IPS DF 4.7 (cell line): ENCODE results near the gene GJB6.
A peak's percentile ranks its signal among the peaks of the same experiment; 100 is the strongest.

Experiments used
- DNase-seq: peaks from one replicate; pipeline ENCODE4 v3.0.0-alpha.2; 2013; ENCODE audit warnings: low spot score; ENCODE audit errors: extremely low read depth

The GJB6 gene

DNA sequence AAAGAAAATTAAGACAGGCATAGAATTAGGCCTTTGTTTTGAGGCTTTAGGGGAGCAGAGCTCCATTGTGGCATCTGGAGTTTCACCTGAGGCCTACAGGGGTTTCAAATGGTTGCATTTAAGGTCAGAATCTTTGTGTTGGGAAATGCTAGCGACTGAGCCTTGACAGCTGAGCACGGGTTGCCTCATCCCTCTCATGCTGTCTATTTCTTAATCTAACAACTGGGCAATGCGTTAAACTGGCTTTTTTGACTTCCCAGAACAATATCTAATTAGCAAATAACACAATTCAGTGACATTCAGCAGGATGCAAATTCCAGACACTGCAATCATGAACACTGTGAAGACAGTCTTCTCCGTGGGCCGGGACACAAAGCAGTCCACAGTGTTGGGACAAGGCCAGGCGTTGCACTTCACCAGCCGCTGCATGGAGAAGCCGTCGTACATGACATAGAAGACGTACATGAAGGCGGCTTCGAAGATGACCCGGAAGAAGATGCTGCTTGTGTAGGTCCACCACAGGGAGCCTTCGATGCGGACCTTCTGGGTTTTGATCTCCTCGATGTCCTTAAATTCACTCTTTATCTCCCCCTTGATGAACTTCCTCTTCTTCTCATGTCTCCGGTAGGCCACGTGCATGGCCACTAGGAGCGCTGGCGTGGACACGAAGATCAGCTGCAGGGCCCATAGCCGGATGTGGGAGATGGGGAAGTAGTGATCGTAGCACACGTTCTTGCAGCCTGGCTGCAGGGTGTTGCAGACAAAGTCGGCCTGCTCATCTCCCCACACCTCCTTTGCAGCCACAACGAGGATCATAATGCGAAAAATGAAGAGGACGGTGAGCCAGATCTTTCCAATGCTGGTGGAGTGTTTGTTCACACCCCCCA, 43.2 kb downstream of the GJB6 start:
- DNase-seq: no peak

DNA sequence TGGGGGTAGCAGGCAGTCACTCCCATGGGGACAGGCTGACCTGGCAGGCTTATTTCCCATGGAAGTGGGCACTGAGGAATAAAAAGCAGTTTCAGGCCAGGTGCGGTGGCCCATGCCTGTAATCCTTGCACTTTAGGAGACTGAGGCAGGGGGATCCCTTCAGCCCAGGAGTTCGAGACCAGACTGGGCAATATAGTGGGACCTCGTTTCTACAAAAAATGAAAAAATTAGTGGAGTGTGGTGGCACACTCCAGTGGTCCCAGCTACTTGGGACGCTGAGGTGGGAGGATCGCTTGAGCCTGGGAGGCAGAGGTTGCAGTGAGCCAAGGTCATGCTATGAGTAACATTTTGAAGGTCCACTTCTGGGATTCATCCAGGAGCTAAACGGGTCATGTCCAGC, 45.3 kb downstream of the GJB6 start:
- no peak for DNase-seq

DNA sequence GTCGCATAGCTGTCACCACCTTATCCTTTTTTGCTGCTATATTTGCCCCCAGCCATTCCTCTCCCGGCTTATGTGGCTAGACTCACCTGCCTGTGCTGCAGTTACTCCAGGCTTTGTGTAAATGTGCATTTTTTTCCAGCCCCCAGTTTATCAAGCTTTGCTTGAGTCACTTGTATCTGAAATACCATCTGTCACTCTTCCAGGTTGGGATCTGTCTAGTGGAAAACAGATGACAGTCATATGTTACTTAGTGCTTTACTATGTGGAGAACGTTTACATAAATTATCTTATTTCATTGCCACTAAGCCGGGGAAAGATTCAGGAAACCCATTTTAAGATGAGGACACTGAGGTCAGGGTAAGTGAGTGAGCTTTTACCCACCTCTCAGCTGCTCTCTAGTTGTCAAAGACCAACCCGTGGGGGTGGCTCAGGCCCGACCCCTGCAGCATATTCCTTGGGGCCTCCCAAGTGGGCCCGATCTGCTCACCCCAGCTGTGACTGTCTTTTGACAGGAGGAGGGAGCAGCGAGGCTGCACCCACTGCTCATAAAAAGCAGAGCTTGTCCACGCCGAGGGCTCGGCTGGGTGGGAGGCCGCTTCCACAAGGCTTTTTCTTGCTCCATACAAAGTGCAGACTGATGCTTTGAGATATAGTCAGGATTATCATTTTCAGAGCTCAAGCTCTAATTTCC, 46.6 kb downstream of the GJB6 start:
- no peak for DNase-seq

DNA sequence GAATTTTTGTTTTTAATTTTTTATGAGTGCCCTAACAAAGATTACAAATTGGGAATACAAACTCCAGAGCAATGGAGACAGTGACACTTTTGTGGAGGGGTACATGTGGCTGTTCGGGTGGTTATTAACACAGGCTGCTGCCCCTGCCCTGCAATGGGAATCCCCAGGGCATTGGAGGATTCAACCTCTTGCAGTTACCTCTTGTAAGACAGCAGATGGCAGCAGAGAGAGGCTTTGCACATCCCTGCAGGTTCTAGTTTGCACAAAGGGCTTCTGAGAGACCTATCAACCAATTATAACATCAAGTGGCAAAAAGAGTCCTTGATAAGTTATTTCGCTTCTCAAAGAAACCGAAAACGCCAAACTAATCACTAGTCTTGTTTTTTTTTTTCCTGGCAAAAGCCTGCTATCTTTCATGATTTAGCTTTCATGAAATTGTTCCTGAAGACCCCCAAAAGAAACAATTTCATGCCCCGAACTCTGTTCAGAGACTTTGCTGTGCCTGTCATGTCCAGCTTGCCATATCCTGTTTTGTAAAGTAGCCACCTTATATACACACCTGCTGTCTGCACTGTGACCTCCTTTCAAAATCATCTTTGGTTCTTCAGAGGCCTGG, 49.8 kb downstream of the GJB6 start:
- DNase-seq: peak; percentile 49

DNA sequence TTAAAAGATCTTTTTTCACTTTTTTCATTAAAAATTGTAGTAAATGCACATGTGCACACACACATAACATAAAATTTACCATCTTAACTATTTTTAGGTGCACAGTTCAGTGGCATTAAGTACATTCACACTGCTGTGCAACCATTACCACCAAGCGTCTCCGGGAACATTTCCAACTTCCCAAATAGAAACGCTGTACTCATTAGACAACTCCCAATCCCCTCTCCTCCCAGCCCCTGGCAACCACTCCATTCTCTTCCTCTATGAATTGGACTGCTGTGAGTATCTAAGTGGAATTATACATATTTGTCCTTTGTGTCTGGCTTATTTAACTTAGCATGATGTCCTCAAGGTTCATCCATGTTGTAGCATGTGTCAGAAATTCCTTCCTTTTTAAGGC, 50.9 kb downstream of the GJB6 start:
- no peak for DNase-seq

DNA sequence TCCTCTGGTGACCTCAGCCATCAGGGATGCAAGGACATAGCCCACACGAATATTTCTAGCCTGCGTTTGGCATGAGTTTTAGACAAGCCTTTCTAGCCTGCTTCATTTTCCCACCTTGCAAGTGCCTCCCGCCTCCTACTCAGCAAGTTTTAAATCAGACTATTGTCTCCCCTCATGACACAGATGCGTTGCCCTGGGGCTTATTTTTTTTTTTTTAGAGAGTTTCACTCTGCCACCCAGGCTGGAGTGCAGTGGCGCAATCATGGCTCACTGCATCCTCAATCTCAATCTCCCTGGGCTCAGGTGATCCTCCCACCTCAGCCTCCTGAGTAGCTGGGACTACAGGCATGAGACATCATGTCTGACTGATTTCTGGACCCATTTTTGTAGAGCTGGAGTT, 54.0 kb downstream of the GJB6 start:
- DNase-seq: no peak

DNA sequence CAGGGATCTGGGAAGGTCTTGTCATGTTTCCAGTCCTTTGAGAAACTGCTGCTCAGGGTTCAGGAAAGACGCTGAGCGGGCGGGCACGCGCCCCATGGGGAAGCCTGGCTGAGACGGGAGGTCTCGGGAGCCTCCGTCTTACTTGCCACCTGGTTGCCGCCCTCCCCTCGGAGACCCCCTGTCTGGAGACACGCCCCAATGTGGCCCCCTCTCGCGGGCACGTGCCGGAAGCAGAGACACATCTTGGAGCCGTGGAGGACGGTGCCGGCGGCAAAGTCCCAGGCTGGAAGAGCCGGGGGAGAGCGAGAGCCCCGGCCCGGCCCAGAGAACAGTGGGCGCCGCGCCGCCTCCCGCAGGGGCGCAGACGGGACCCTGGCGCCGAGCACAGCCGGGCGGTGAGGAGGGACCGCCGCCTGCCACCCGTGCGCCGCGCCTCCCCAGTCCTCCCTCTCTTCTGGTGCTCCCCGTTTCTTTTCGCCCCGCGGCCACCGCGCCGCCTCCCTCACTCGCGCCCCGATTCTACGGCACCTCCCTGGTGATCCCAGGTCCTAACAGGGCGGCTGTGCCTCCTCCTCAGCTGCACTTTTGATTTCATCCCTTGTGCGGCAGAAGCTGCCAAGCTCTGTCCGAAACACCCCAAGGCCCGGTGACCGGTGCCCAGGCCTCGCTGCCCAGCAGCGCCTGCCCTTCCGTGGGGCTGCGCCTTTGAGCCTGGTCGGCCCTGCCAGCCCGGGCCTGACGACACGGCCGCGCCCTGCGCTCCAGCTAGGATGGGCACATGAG, 54.9 kb downstream of the GJB6 start:
- no peak for DNase-seq

DNA sequence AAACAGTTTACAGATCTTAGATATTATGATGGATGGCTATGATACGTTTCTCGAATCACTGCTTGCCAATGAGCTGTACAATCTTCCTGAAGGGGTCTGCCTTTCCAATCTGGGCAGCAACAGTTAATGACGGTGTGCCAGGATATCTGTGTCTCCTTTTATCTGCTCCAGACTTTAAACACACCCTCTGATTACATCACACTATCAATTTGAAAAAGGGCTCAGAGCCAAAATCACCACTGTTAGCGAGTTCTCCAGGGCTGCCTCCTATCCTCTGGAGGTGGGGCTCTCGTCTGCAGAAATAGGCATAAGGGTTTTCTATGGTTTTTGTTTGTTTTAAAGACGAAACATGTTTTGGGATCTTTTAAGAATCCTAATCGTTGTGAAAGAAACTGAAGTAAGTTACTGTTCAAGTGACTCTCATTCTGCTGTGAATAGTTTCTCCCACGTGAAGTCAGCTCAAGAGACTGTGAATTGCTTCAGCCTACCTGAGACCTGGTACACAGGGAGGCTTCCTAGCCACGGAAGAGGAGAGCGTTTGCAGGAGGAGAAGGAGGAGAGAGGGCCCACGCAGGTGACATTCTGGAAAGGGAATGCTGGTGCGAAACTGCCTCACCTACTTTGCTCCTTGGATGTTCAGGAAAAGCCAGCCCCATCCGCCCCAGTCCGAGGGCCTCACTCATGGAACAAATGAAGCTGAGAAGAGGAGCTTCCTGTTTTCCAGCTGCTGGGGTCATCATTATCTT, 56.0 kb downstream of the GJB6 start:
- DNase-seq: no peak

DNA sequence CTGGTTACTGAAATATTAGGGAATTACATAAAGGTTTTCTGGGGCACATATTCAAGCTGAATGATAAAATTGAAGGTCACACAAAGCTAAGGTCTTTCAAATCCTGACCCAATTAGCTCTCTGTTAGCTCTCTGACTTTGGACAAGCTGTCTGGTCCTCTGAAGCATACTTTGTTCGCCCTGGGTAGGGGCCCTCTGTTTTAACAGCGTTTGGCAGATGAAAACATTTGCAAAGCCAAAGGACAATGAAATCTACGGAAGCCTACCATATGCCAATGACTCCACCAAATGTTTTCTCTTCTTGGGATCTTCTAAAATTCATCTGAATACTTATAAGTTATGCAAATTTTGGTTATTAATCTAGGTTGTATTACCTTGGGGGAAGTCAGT, 56.7 kb downstream of the GJB6 start:
- DNase-seq: no peak

DNA sequence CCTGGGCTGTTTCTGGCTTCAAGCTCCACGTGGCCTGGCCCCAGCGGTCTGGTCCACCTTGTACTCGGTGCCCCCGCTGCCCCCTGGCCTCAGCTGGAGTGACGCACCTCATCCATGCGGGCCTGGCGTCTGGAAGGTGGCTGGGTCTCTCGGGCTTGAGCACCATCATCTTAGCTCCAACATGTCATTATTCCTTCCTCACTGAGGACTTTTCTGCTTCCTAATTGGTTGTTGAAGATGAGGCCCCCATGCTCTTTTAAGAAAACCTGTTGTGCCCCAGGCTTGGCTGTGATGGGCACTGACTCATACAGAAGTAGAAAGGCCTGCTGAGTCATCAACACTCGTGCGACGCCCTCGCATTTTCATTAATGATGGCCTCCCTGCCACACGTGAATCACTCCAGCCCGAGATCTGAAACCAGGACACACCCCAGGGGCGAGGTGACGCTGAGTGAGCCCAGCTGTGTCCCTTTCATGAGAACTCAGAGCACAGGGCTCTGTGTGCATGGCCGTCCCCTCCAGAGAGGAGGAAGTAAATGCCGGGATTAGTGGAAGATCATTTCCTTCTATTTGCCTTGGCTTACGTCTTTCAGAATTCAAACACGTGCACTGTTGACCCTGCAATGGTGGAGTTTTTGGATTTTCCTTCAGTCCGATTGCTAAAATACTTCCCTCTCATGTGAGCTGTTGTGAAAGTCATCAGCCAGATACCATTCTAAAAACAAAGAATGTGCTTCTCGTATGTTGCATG, 57.3 kb downstream of the GJB6 start:
- DNase-seq: no peak

DNA sequence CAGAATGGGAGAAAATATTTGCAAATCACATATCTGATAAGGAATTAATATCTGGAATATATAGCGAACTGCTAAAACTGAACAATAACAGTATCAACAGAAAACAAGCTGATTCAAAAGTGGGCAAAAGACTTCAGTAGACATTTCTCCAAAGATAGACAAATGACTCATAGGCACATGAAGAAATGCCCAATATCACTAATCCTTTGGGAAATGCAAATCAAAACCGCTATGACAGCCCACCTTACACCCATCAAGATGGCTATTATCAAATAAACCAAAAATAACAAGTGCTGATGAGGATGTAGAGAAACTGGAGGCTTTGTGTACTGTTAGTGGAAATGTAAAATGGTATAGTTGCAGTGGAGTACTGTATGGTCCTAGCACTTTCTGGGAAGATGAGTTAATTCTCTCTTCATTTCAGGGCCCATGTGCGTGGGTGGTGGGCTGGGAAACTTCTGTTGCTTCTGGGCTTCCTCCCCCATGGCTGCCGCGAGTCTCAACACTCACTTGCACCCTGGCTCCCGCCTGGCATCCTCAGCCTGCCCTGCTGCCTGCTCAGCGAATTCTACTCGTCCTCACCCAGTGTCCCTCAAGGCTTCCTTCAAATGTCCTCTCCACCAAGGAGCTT, 58.9 kb downstream of the GJB6 start:
- DNase-seq: no peak
